ENCODE results near the gene ZFYVE28.

ZFYVE28 gene

GRCh38 chr4:2304321-2304876, 114.0 kb downstream of the ZFYVE28 start:
- DNase-seq (ENCODE audit: low read depth in 2 of 2), result no peak

- DNase-seq (ENCODE audit: low read depth in 2 of 2), result no peak
Observed at GRCh38 chr4:2303686-2304320, 114.6 kb downstream of the ZFYVE28 start.

GRCh38 chr4:2303121-2303685, 115.2 kb downstream of the ZFYVE28 start:
- DNase-seq (ENCODE audit: low read depth in 2 of 2), result no peak

- DNase-seq (ENCODE audit: low read depth in 2 of 2), result no peak
Observed at GRCh38 chr4:2302387-2303119, 115.9 kb downstream of the ZFYVE28 start.

- no peak for DNase-seq (ENCODE audit: low read depth in 2 of 2)
Observed at GRCh38 chr4:2301806-2302205, 116.6 kb downstream of the ZFYVE28 start.

GRCh38 chr4:2301225-2301642, 117.2 kb downstream of the ZFYVE28 start:
- no peak for DNase-seq (ENCODE audit: low read depth in 2 of 2)

GRCh38 chr4:2300431-2301224, 117.8 kb downstream of the ZFYVE28 start:
- no peak for DNase-seq (ENCODE audit: low read depth in 2 of 2)

- no peak for DNase-seq (ENCODE audit: low read depth in 2 of 2)
Observed at GRCh38 chr4:2299794-2300193, 118.7 kb downstream of the ZFYVE28 start.

GRCh38 chr4:2298532-2298991, 119.9 kb downstream of the ZFYVE28 start:
- no peak for DNase-seq (ENCODE audit: low read depth in 2 of 2)

GRCh38 chr4:2297606-2298531, 120.6 kb downstream of the ZFYVE28 start:
- DNase-seq (ENCODE audit: low read depth in 2 of 2), result no peak

- DNase-seq (ENCODE audit: low read depth in 2 of 2), result no peak
Observed at GRCh38 chr4:2296631-2297601, 121.5 kb downstream of the ZFYVE28 start.

GRCh38 chr4:2295900-2296442, 122.5 kb downstream of the ZFYVE28 start:
- DNase-seq (ENCODE audit: low read depth in 2 of 2), result no peak

- no peak for DNase-seq (ENCODE audit: low read depth in 2 of 2)
Observed at GRCh38 chr4:2295500-2295899, 122.9 kb downstream of the ZFYVE28 start.

- DNase-seq (ENCODE audit: low read depth in 2 of 2), result peak; percentile 66 to 77
Observed at GRCh38 chr4:2292646-2293108, 125.8 kb downstream of the ZFYVE28 start.

- DNase-seq (ENCODE audit: low read depth in 2 of 2), result no peak
Observed at GRCh38 chr4:2291705-2292645, 126.5 kb downstream of the ZFYVE28 start.

GRCh38 chr4:2290974-2291704, 127.3 kb downstream of the ZFYVE28 start:
- DNase-seq (ENCODE audit: low read depth in 2 of 2), result no peak

GRCh38 chr4:2290488-2290887, 128.0 kb downstream of the ZFYVE28 start:
- no peak for DNase-seq (ENCODE audit: low read depth in 2 of 2)
